HEK293 (cell line): ENCODE results near the gene MPV17.

Experiments
- KLF10 ChIP-seq: fragments of 450-650 bp; IDR thresholded peaks from 2 replicates; pipeline ENCODE4 v1.5.1; 2018; ENCODE audit warnings: missing biosample characterization, mild to moderate bottlenecking, missing genetic modification characterization
- KLF9 ChIP-seq: fragments of 450-650 bp; formaldehyde crosslinking; IDR thresholded peaks from 2 replicates; pipeline ENCODE4 v1.5.1; 2016; ENCODE audit warnings: missing biosample characterization, missing genetic modification characterization, low read depth
- YY1 ChIP-seq: fragments of 450-650 bp; formaldehyde crosslinking; IDR thresholded peaks from 2 replicates; pipeline ENCODE4 v1.5.1; 2018; ENCODE audit warnings: missing biosample characterization, missing genetic modification characterization
- ZFHX2 ChIP-seq: fragments of 450-650 bp; formaldehyde crosslinking; conservative IDR thresholded peaks from 2 replicates; pipeline ENCODE4 v1.5.1; 2016; ENCODE audit warnings: missing biosample characterization, missing genetic modification characterization
- ZNF223 ChIP-seq: fragments of 450-650 bp; formaldehyde crosslinking; IDR thresholded peaks from 2 replicates; pipeline ENCODE4 v1.5.1; 2016; ENCODE audit warnings: missing biosample characterization, missing genetic modification characterization
- ZNF23 ChIP-seq: fragments of 450-650 bp; formaldehyde crosslinking; IDR thresholded peaks from 2 replicates; pipeline ENCODE4 v1.5.1; 2016; ENCODE audit warnings: missing biosample characterization, missing genetic modification characterization, borderline replicate concordance
- TF ChIP-seq, protein P1 (sequence below): fragments of 450-650 bp; formaldehyde crosslinking; IDR thresholded peaks from 2 replicates; pipeline ENCODE4 v1.5.1; 2016; ENCODE audit warnings: missing biosample characterization, missing genetic modification characterization

DNA sequence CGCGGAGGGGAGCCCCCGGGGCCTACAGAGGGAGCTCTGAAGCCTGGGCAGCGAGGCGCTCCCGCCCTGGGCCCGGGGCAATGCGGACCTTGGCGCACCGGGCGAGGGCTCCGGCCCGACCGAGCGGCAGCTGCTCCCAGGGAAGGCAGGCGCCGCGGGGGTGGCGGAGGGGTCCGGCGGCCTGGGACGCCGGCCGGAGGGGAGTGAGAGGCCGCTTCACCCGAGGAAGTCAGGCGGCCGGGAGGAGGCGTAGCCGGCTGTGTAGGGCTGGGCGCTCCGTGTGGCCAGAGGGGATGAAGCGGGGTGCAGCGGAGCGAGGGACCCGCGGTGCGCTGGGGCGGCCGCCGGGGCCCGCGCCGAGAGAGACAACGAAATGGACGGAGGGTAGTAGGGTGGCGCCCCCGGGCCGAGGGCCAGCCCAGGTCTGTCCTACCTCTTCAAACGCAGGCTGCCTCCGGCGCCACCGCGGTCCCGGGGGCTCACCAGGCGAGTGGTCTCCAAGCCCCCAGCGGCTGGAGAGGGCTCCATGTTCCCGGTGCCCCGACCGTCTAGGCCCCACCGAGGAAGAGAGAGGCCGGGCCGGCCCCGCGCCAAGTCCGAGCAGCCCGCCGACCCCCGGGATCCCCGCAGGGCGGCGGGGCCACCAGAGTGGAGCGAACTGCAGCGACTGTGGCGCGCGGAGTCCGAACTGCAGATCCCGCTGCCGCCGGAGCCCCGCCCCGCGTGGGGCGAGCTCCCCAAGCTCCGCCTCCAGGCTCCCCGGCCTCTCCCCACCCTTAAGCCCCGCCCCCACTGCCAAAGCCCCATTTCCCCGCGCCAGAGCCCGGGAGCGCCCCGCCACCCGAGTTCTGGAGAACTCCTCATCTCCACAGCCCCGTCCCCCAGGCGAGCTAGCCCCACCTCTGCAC, 60.3 kb downstream of the MPV17 start, which contains the start of gene SLC30A3:
- TF ChIP-seq ZNF23 (tag by site-specific recombination) (no peak), ZFHX2 (tag by site-specific recombination) (no peak), ZNF223 (tag by site-specific recombination) (no peak), KLF9 (tag by site-specific recombination) (peak; percentile 51; the same call in 1 of the 2 replicates), YY1 (tag by site-specific recombination) (0 out of 2 replicates have a peak, but pooled peaks have one; percentile 17), KLF10 (tag by site-specific recombination) (no peak)
- TF ChIP-seq, protein P1, sequence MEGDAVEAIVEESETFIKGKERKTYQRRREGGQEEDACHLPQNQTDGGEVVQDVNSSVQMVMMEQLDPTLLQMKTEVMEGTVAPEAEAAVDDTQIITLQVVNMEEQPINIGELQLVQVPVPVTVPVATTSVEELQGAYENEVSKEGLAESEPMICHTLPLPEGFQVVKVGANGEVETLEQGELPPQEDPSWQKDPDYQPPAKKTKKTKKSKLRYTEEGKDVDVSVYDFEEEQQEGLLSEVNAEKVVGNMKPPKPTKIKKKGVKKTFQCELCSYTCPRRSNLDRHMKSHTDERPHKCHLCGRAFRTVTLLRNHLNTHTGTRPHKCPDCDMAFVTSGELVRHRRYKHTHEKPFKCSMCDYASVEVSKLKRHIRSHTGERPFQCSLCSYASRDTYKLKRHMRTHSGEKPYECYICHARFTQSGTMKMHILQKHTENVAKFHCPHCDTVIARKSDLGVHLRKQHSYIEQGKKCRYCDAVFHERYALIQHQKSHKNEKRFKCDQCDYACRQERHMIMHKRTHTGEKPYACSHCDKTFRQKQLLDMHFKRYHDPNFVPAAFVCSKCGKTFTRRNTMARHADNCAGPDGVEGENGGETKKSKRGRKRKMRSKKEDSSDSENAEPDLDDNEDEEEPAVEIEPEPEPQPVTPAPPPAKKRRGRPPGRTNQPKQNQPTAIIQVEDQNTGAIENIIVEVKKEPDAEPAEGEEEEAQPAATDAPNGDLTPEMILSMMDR, result peak; percentile 86
